Measurements from ENCODE around the gene CFAP221. TPM values are rescaled to one million over a fixed set of nuclear protein-coding genes. Genes with fewer than 3 reads are reported as not detected.

Gene CFAP221
- total RNA-seq, 2 experiments from 2014 or later: not detected

- H3K27ac ChIP-seq (ENCODE audit: low read depth, low read length, poor library complexity, severe bottlenecking): no peak overlapping the region
- ChIA-PET POLR2A (interaction anchor here (0.8 to 1.3 kb wide), 2 partner anchors 11 to 17 kb away, joined by 3 read pairs; no protein-coding TSS in a partner anchor), CTCF (ENCODE audit: unreplicated experiment) (no interaction called here)
- no peaks in the 10 kb centered on the region for H3K9me2 ChIP-seq (ENCODE audit: insufficient read depth, low read length)
- no peak for TF ChIP-seq EZH2phosphoT487 (IDR thresholded peaks at IDR 0.05; ENCODE audit: borderline replicate concordance, low read depth, low read length)
- TF ChIP-seq, protein P1, sequence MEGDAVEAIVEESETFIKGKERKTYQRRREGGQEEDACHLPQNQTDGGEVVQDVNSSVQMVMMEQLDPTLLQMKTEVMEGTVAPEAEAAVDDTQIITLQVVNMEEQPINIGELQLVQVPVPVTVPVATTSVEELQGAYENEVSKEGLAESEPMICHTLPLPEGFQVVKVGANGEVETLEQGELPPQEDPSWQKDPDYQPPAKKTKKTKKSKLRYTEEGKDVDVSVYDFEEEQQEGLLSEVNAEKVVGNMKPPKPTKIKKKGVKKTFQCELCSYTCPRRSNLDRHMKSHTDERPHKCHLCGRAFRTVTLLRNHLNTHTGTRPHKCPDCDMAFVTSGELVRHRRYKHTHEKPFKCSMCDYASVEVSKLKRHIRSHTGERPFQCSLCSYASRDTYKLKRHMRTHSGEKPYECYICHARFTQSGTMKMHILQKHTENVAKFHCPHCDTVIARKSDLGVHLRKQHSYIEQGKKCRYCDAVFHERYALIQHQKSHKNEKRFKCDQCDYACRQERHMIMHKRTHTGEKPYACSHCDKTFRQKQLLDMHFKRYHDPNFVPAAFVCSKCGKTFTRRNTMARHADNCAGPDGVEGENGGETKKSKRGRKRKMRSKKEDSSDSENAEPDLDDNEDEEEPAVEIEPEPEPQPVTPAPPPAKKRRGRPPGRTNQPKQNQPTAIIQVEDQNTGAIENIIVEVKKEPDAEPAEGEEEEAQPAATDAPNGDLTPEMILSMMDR (conservative IDR thresholded peaks at IDR 0.05; ENCODE audit: low read length): no peak
- no peaks in the 10 kb centered on the region for H4K20me1 ChIP-seq (ENCODE audit: insufficient read depth, low read length)
- no peak for DNase-seq (ENCODE audit: low spot score)
- no TSS peak for BruUV-seq (replicated peaks)
- no peak overlapping the region for H2AFZ ChIP-seq (ENCODE audit: low read length)
- no peak overlapping the region for H3K4me3 ChIP-seq (ENCODE audit: low read depth, low read length, poor library complexity, severe bottlenecking)
- intact Hi-C loops (cut with micrococcal nuclease; ENCODE audit: unreplicated experiment): no loop called here
- H3K36me3 ChIP-seq (ENCODE audit: insufficient read depth, low read length): no peaks in the 10 kb centered on the region
- H3K9me3 ChIP-seq (ENCODE audit: low read length): 0 out of 2 replicates have a peak, but pooled peaks cover 8% of the 10 kb centered on the region
- no peaks in the 10 kb centered on the region for H3K79me2 ChIP-seq (ENCODE audit: insufficient read depth, low read depth, low read length)
- H3K4me1 ChIP-seq (ENCODE audit: insufficient read depth, low read length, poor library complexity, severe bottlenecking): no peaks in the 10 kb centered on the region
- no peak overlapping the region for H3K4me2 ChIP-seq (ENCODE audit: low read length)
Observed at GRCh38 chr2:119496682-119497081, 47.6 kb upstream of the CFAP221 start.

DNA sequence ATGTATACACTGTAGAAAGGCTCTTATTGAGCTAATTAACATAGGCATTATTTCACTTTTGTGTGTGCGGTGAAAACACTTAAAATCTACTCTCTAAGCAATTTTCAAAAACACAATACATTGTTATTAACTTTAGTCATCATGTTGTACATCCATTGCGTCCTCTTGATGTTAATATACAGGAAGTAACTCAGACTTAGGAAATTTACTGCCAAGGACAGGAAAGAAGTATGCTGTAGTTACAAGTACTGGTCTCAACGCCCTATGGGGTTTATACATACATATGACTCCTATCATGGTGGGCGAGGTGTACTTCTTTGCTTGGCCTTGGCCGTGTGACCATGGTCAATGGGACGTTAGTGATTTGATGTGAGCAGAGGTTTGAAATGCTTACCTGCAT is 35.5 kb upstream of the CFAP221 start:
- H3K4me3 ChIP-seq (ENCODE audit: low read depth, low read length, poor library complexity, severe bottlenecking): no peak overlapping the region
- no peak overlapping the region for H3K27ac ChIP-seq (ENCODE audit: low read depth, low read length, poor library complexity, severe bottlenecking)
- intact Hi-C loops (cut with micrococcal nuclease; ENCODE audit: unreplicated experiment): no loop called here
- no peaks in the 10 kb centered on the region for H3K9me2 ChIP-seq (ENCODE audit: insufficient read depth, low read length)
- no peaks in the 10 kb centered on the region for H3K36me3 ChIP-seq (ENCODE audit: insufficient read depth, low read length)
- H3K79me2 ChIP-seq (ENCODE audit: insufficient read depth, low read depth, low read length): no peaks in the 10 kb centered on the region
- DNase-seq (ENCODE audit: low spot score): no peak
- no peak for TF ChIP-seq EZH2phosphoT487 (IDR thresholded peaks at IDR 0.05; ENCODE audit: borderline replicate concordance, low read depth, low read length)
- TF ChIP-seq, protein P1 (conservative IDR thresholded peaks at IDR 0.05; ENCODE audit: low read length): no peak
- BruUV-seq (replicated peaks): no TSS peak
- H3K4me2 ChIP-seq (ENCODE audit: low read length): no peak overlapping the region
- H3K4me1 ChIP-seq (ENCODE audit: insufficient read depth, low read length, poor library complexity, severe bottlenecking): no peaks in the 10 kb centered on the region
- CTCF ChIA-PET (ENCODE audit: unreplicated experiment): no interaction called here
- H4K20me1 ChIP-seq (ENCODE audit: insufficient read depth, low read length): no peaks in the 10 kb centered on the region
- H3K9me3 ChIP-seq (ENCODE audit: low read length): no peaks in the 10 kb centered on the region
- no peak overlapping the region for H2AFZ ChIP-seq (ENCODE audit: low read length)
- POLR2A ChIA-PET: interaction anchor here (0.6 to 0.7 kb wide), 3 partner anchors 77 to 433 kb away, joined by 3 to 4 read pairs (median 3); no protein-coding TSS in a partner anchor

DNA sequence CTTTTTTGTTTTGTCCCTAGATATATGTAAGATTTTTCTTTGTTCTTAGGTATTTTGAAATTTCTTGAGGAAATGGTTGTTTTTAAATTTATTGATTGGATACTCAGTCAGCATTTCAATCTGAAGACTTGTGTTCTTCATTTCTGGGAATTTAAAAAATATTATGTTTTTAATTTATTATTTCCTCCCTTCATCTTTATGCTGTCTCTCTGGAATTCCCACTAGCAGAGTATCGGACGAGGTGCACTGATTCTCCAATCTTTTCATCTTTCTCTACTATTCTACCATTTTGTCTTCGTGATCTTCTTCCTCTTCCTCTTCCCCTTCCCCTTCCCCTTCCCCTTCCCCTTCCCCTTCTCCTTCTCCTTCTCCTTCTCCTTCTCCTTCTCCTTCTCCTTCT is 32.3 kb upstream of the CFAP221 start:
- no peaks in the 10 kb centered on the region for H3K9me3 ChIP-seq (ENCODE audit: low read length)
- H2AFZ ChIP-seq (ENCODE audit: low read length): no peak overlapping the region
- H3K4me1 ChIP-seq (ENCODE audit: insufficient read depth, low read length, poor library complexity, severe bottlenecking): no peaks in the 10 kb centered on the region
- H3K27ac ChIP-seq (ENCODE audit: low read depth, low read length, poor library complexity, severe bottlenecking): no peak overlapping the region
- CTCF ChIA-PET (ENCODE audit: unreplicated experiment): no interaction called here
- no peaks in the 10 kb centered on the region for H3K9me2 ChIP-seq (ENCODE audit: insufficient read depth, low read length)
- no peak overlapping the region for H3K4me2 ChIP-seq (ENCODE audit: low read length)
- no TSS peak for BruUV-seq (replicated peaks)
- H3K4me3 ChIP-seq (ENCODE audit: low read depth, low read length, poor library complexity, severe bottlenecking): no peak overlapping the region
- intact Hi-C loops (cut with micrococcal nuclease; ENCODE audit: unreplicated experiment): no loop called here
- H3K79me2 ChIP-seq (ENCODE audit: insufficient read depth, low read depth, low read length): no peaks in the 10 kb centered on the region
- no peak for DNase-seq (ENCODE audit: low spot score)
- POLR2A ChIA-PET: no interaction called here
- H3K36me3 ChIP-seq (ENCODE audit: insufficient read depth, low read length): no peaks in the 10 kb centered on the region
- H4K20me1 ChIP-seq (ENCODE audit: insufficient read depth, low read length): no peaks in the 10 kb centered on the region
- TF ChIP-seq, protein P1 (conservative IDR thresholded peaks at IDR 0.05; ENCODE audit: low read length): no peak
- TF ChIP-seq EZH2phosphoT487 (IDR thresholded peaks at IDR 0.05; ENCODE audit: borderline replicate concordance, low read depth, low read length): no peak
